CD4-positive, alpha-beta T cell treated with Interleukin-15 for 1 hour (primary cell): ENCODE data around the gene DDX10.

ENCODE experiments used
- DNase-seq: peaks from one replicate; pipeline ENCODE4 v3.0.0-alpha.2; 2020

The DDX10 gene

GRCh38 chr11:108836541-108836940 is 171.7 kb downstream of the DDX10 start:
- no peak for DNase-seq

- DNase-seq = no peak
Observed at GRCh38 chr11:108838102-108838791, 173.4 kb downstream of the DDX10 start.

GRCh38 chr11:108838792-108839105 is 173.9 kb downstream of the DDX10 start:
- DNase-seq = no peak

- DNase-seq = no peak
Observed at GRCh38 chr11:108846009-108846408, 181.1 kb downstream of the DDX10 start.

- no peak for DNase-seq
Observed at GRCh38 chr11:108847298-108847990, 182.6 kb downstream of the DDX10 start.

- DNase-seq = no peak
Observed at GRCh38 chr11:108851781-108852180, 186.9 kb downstream of the DDX10 start.

GRCh38 chr11:108852701-108853100 is 187.8 kb downstream of the DDX10 start:
- no peak for DNase-seq

GRCh38 chr11:108853151-108853550 is 188.3 kb downstream of the DDX10 start:
- DNase-seq = no peak

- no peak for DNase-seq
Observed at GRCh38 chr11:108853864-108854263, 189.0 kb downstream of the DDX10 start.

- DNase-seq = no peak
Observed at GRCh38 chr11:108854346-108854745, 189.5 kb downstream of the DDX10 start.

GRCh38 chr11:108857382-108857781 is 192.5 kb downstream of the DDX10 start:
- no peak for DNase-seq

- DNase-seq = no peak
Observed at GRCh38 chr11:108858622-108859021, 193.8 kb downstream of the DDX10 start.

- no peak for DNase-seq
Observed at GRCh38 chr11:108859510-108859909, 194.6 kb downstream of the DDX10 start.

- DNase-seq = no peak
Observed at GRCh38 chr11:108863528-108863927, 198.7 kb downstream of the DDX10 start.

- DNase-seq = no peak
Observed at GRCh38 chr11:108865406-108865805, 200.5 kb downstream of the DDX10 start.

- DNase-seq = no peak
Observed at GRCh38 chr11:108866781-108867180, 201.9 kb downstream of the DDX10 start.

- no peak for DNase-seq
Observed at GRCh38 chr11:108870373-108871020, 205.6 kb downstream of the DDX10 start.

GRCh38 chr11:108871152-108871551 is 206.3 kb downstream of the DDX10 start:
- no peak for DNase-seq

- no peak for DNase-seq
Observed at GRCh38 chr11:108871867-108872266, 207.0 kb downstream of the DDX10 start.

- no peak for DNase-seq
Observed at GRCh38 chr11:108872781-108873291, 208.0 kb downstream of the DDX10 start.

GRCh38 chr11:108873310-108873709 is 208.4 kb downstream of the DDX10 start:
- DNase-seq = no peak

- DNase-seq = no peak
Observed at GRCh38 chr11:108873941-108874340, 209.1 kb downstream of the DDX10 start.

GRCh38 chr11:108875134-108875533 is 210.3 kb downstream of the DDX10 start:
- DNase-seq = no peak

- DNase-seq = no peak
Observed at GRCh38 chr11:108877178-108877577, 212.3 kb downstream of the DDX10 start.
